DMS 273 treated with DMSO at 0.1 percent for 48 hours (cell line): ENCODE measurements around the gene CNTNAP5.

Source experiments
- DNase-seq: peaks from one replicate; lab custom pipeline; 2025; lab: John Stamatoyannopoulos, UW

CNTNAP5 gene

DNA sequence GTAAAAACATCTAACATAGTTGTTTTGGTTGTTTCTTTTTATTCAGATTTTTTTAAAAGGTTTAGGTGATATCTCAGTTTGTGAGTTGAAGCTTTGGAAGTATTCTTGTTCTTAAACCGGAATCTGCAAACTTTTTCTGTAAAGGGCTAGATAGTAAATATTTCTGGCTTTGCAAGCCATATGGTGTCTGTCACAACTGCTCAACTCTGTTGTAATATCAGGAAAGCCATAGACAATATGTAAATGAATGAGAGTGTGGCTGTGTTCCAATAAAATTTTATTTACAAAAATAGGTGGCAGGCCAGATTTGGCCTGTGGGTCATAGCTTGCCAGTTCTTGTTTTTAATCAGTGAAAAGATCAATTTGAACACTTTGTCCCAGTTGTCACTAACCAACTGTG, 134.1 kb downstream of the CNTNAP5 start:
- no peak for DNase-seq

DNA sequence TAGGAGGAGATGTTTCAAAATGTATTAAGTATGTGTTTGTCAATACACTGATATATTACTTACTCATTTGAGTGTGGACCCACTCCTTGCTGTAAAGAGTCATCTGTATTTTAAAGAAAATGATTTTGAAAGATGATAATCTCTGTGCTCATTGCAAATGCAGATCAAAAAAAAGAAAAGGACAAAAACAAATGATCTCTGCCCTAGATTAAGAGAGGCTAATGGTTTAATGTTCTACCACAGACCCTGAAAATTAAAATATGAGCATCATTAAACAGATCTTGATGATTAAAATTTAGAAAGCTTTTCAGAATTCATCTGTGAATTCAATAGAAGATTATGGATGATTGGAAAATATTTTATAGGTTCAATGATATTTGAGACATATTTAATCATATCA, 136.5 kb downstream of the CNTNAP5 start:
- DNase-seq = no peak

DNA sequence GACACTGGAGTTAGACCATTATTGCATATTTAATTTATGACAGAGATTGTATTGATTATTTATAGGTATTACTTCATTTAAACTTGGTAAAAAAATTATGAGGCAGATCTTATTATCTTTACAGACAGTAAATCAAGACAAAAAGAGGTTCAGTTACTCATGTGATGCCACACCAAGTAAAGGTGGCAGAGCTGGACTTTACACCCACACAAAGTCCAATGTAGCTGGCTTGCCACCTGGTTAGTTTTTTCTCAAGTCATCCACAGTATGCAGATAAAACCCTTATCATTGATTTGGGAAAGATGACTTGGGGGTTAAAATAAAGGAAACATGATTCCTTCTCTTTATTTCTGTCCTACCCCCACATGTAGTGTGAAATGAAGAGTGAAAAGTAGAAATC, 137.2 kb downstream of the CNTNAP5 start:
- DNase-seq = no peak

DNA sequence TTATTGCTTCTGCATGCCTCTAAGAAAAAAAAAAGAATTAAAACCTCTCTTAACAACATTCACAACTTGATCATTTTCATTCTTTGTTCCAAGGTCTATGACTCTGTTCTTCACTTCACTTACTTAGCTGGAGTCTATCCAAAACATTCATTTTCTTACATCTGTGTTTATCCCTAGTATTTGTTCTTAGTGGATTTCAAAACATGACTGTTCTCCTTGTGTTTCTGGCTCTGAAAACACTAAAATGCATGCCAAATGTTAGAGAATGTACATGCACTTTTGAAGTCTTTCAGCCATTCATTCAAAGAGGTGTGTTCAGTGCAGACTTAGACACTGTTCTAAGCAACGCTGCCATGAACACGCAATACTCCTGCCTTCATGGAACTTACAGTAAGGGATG, 138.8 kb downstream of the CNTNAP5 start:
- DNase-seq = no peak

DNA sequence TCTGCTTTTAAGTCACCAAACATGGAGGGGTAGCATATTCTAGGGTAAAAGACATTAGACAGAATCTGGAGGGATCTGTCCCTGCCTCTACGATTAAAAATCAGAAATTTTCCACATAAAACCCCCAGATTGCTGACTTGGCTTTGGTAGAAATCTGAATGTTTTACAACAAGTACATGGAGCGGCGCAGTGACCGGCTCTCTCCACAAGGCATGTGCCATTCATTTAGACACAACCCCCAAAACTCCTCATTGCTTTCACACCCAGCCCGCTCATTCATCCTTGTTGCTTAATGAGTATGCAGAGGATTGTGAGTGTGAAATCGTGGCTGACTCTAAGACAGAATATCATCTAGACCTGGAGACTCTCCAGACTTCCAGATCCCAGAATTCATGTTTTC, 140.6 kb downstream of the CNTNAP5 start:
- DNase-seq = no peak

DNA sequence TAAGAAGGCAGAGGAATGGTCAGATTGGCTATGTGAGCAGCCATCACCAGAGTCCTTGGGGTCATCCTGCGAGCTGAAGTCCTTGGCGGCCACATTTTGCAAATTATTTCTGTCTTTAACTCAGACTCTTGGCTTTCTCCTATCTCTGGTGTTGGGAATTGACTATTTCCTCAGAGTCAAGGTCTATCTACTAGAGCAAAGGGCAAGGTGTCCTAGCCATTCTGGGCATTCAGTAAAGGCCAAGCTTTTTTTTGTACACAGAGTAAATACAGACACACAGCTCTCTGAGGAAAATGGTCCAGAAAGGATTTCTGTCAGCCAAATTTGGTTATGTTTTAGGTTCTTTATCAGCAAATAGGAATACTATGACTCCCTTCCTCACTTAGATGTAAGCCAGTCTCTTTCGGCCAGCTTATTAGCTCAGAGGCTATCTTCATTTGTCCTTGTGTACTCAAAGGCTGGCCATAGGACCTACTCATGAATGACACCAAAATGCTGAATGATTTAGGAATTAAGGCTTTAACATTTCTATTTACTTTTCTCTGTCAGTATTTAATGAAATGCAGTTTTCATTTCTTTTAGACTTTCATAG, 146.5 kb downstream of the CNTNAP5 start:
- DNase-seq = no peak

DNA sequence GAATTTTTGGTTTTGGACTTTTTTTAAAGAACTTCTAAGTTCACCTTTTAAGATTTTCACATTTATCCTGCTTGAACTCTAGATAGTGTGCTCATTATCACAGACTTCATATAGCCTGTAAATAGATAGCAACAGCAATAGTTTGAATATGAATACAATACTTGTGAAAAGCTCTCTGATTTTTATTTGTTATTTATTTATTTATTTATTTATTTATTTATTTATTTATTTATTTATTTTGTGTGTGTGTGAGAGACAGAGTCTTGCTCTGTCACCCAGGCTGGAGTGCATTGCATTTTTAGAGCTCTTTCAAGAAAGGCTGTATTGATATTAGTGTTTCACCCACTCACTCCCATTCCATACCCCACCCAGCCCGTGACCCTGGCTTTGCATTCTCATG, 153.6 kb downstream of the CNTNAP5 start:
- no peak for DNase-seq

DNA sequence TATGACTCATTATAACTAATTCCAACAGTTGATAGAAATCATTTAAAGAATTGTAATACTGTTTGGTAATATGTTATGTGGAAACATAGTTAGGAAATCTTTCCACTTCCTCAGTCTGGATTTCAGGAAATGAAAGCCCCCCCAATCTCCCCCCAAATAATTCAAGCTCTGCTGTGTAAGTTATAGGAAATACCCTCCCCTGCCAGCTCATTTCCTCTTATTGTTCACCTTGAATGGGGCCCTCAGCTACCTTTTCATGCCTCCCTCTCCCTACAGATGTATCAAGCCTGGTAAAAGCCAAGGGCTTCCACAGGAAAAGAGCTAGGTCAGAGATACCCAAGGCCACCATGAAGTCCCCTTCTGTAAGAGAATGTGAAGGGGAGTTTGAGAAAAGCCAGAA, 155.5 kb downstream of the CNTNAP5 start:
- DNase-seq = no peak

DNA sequence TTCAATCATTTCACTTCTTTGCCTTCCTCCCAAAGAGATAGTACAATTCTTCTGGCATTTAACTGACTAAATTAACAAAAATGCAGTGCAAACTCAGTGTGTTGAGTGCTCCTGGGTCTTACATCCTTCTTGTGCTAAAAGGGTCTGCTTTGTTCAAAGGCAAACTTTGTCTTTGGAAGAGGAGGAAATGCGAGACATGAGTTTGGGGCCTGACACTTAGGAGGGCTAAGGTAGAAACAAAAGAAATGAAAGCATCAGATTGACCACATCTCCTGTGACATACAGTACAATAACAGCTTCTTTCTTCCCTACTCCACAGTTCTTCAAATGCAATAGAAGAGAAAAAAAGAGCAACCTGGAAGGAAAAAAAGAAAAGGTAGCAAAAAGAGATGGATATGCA, 161.7 kb downstream of the CNTNAP5 start:
- no peak for DNase-seq

DNA sequence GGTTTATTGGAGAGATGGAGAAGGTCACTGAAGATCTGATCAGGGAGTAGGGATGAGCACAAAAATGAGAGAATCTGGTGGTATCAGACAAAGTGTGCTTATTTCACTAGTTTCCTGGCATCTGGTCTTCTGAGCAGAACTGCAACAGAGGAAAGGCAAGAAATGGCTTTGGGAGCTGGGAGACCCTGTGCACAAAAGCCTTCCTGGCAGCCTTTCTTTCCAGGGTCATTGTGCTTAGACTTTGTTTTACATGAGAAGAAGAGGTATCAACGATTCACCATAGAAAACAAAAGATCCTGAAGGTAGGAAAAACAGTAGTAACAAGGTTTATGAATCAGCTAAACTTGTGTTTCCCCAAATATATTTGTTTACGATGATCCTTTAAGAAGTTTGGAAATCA, 162.9 kb downstream of the CNTNAP5 start:
- no peak for DNase-seq

DNA sequence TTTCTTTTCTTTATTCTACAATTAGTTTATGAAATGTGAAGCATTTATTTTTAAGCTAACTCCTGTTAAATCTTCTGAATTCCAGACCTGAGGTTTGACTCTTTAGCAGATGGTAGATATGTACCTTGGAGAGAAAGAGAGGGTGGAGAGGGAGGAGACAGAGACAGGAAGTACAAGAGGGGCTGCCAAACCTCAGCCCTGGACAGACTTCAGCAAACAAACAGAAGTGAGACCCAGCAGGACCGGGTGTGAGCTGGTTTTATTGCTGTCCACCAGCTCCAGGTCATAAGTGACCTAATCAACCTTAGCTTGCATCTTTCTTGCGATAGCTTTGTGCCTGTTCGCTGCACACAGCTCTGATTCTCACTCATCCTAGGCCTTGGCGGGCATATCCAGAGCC, 168.6 kb downstream of the CNTNAP5 start:
- no peak for DNase-seq

DNA sequence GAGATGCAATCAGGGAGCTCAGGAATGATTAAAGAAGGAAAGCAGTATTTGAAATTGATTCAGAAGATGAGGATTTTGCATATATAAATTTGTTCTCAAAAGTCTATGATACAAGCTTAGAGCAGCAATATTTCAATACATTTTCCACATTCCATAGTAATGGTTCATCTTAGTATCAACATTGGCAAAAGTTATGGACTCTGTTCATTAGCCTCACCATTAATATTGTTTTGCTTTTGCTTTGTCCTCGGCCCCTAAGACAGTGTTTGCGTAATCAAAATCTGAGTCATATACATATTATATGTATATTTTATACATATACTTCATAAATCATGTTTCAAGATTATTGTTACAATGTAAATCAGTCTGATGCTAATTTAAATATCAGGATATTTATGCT, 176.6 kb downstream of the CNTNAP5 start:
- no peak for DNase-seq

DNA sequence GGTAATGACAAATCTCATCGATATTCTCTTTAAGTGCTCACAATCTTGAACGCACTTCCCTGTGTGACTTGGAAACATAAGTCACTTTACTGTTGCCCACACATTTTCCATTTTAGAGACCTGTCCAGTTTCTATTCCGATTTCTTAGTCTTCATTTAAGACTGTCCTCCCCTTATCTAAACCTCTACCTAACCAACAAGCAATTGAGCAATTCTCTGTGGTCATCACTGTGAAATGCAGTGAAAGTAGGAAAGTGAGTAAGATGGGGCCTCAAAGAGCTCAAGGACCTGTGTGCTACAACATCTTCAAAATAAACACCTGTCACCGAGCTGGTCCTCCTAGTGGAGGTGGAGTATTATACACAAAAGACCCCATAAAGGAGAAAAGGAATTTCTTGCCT, 184.4 kb downstream of the CNTNAP5 start:
- DNase-seq = no peak

DNA sequence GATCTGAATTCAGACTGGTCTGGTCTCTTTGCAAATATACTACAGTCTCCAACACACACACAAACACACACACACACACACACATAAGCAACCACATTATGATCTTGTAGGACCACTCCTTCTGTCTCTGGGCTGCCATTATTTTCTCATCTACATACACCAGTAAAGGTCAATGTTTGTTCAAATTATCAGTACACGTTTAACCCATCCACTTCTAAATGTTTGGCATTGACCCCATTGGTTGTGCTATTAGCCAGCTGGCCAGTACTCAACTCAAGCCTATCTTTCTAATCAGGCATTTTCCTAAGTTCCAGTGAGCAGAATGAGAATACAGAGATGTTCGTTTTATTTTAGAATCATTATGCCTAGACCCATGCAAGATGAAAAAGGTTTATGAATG, 186.4 kb downstream of the CNTNAP5 start:
- no peak for DNase-seq

DNA sequence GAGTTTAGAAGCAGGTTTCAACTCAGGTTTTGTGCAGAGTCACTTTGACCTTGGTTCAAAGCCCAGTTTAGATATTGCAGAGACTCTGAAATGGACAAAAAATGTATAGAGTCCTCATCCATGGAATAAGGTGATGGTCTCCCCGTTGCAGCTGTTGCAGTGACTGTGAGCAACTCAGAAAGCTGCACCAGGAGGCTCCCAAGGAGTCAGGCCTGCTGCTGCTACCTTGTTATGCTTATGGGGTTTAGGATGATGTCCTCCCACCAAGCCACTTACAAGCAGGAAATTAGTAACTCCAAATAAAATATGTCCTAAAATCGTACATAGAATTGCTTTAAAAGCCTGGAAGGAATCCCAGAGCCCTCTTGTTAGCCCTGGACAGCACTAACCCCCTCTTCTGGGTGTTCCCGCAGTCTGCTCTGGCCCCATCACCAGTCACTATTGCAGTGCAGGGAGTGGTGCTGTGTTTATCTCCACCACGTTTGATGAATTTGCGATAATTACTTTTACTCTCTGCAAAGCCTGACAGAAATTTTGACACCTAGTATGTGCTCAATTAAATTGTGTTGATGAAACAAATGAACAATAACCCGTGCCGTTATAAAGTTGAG, 189.0 kb downstream of the CNTNAP5 start:
- no peak for DNase-seq

DNA sequence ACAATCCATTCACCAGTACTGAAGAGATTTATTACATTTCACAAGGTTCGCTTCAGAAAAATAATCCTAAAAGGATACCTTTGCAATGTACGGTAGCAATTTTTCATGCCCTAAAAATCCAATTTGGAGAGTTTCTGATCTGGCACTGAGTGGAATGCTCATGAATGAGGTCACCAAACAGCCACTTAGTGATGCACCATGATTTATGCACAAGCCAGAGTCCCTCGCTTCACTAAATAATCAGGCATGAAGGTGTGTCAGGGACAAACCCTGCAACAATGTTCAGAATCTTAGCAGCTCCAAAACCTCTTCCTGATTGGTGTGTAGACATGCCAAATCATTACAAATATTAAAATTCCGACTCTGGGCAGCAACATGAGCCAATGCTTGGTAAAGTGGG, 221.1 kb downstream of the CNTNAP5 start:
- DNase-seq = no peak

DNA sequence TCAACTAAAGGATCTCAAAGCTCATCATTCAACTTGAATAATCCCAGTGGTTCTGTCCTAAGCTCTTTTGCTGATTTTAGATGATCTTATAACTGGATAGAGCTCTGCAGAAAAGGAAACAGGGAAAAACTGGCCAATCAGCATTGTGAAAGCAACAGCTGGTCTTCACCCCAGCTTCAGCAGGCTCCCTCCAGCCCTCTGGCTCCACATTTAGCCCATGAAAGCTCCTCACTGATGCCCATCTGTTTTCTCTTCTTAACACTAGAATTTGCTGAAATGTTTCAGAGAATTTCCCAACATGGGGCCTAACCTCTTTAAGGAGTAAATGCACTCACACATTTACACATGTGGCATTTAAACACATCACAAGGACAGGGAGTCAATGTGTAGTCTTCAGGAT, 223.3 kb downstream of the CNTNAP5 start:
- no peak for DNase-seq

DNA sequence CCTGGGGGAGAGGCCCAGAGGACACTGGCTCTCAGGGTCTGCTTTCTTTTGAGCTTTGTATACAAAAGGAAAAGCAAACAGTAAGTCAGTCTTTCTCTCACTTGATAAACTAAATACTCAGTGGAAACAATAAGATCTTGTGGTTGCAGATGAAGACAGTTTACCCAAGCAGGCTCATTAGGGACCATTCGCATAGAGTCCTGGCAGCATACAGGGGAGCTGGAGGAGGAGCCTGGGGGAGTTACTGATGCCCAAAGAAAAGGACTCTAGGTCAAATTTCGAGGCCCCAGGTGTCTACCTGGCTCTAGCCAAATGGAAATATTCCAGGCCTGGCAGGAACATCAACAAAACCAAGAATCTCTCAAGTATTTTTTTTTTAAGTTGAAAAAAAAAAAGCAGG, 225.3 kb downstream of the CNTNAP5 start:
- DNase-seq = no peak

DNA sequence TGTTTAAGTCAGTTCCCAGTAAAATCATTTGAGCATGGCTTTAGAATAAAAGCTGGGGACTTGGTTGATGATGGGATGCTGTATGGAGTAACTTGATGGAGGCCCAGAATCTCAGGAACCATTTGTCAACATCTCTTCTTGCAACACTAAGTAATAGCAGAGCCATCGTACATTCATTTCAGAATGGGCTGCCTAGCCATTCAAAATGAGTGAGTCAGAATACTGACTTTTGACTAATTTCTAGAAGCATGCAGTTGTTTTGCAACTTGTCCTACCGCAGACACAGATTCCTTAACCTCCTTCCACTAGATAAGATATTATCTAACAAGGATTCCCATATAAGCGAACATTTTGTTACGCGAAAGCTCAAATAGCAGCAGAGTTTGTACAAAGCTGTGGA, 229.5 kb downstream of the CNTNAP5 start:
- DNase-seq = no peak

DNA sequence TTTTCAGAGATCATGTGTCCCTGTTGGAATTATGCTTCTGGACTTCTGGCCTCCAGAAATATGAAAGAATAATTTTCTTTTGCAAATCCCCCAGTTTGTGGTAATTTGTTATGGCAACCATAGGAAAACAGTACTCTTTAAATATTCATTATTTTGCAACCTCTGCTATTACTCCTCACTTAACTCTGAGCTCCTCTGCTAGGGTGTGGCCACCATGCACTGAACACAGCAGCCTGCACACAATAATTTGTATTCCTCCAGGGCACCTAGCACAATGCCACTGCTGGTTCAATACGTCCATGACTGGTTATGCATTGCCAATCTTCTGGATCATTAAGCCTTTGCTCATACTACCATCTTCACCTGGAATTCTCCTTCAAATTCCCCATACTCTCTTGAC, 232.0 kb downstream of the CNTNAP5 start:
- DNase-seq = no peak

DNA sequence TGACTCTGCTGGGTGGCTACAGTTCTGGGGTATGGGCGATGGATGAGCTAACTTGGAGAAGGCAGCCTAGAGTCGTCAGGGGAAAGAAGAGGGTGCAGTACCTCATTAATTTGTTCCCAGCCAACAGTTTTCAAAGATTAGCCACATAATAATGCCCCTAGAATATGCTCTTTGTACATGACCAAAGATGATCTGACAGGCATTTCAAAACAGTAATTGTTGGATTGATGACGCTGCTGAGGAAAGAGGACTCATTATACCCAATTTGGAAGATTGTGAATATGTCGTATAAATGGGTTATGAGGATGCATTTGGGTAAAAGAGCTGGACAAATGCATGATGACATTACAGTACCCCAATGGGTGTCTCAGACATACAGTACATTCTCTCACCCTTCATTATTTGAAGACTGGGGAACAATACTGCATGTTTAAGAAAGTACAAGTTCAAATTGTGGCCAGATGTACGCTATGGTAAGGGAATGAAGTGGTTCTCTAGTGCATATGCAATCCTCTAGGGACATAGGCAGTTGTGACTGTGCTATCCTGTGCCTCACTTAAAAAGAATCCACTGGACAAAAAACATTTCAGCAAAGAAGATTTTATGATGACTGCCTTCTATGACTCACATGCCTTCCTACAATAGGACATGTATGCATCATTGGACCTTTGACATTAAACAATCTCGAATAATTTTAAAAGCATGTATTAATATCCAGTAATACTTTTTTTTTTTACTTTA, 233.2 kb downstream of the CNTNAP5 start:
- DNase-seq = no peak

DNA sequence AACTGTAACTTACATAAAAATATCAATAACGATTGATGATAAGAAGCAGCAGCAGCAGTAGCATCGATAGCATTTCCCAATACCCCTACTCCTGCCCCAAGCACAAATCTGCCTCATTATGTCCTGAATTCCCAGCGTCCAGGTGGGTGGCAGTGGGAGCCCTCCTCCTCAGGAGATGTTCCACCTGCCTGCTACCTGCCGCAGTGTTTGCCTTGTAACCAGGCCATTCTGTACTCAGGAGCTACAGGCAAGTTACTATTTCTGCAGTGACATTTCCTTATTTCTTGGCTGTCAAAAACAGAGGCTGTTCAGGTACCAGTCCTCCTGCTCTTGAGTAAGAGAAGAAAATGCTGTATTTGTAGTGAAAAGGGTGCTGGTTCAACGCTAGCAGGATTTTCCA, 236.4 kb downstream of the CNTNAP5 start:
- DNase-seq = no peak

DNA sequence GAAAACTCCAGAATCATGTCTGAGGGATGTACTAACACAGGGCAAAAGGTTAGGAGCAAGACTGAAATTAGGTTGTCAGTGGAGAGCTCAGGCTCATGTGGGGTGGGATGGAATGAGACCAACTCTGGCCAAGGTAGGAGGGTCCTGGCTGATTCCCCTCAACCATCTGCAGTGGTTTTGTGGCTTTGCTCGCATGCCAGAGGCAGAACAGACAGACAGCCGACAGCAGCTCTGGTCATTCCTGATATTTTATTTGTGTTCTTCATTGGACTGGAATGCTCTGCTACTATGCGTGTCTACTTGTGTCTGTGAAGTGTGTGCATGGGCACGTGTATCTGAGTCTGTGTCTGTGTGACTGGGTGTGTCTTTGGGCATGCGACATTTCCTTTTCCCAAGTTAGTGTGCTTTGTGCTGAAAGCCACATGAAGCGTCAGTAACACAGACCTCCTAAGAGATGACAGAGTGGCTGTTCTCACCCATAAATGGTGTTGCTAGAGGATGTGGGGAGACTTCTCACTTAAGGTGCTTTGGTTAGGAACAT, 239.5 kb downstream of the CNTNAP5 start:
- no peak for DNase-seq

DNA sequence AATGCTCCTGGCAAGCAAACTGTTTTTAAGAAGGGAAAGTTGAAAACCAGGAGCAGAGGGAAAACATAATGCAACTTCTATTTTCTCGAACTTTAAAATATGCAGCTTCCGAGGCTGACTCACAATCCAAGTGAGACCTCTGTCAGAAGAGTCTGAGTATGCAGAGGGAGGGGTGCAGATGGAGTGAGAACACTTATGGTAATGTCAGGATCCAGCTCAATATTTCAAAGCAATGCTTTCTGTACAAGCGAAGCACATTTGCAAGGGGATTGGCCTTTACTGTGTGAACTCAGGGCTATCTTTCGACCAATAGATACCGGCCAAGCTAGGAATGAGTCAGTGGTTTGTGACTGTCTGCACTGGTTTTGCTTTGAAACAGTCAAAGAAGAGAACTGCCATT, 242.7 kb downstream of the CNTNAP5 start:
- DNase-seq = no peak
